ENCODE data around the gene ANKRD1.

ANKRD1 gene

DNA sequence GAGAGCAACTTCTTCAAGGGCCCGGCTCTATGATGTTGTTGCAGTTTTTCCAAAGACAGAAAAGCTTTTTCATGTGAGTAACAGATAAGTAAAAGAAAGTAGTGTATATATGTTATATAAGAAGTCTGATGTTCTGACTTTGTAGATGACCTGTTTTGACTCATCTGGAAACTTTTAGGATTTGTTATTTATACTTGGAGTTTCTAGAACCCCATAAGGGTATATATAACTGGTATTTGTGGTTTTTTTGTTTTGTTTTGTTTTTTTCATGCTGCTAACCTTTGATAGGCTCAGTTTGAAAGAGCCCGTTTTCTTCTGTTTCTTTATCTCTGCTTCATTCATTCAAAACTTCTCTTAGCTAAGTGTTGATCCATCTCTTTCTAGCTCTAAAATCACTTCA lies 41.8 kb downstream of the ANKRD1 start:
- CTCF ChIA-PET, result interaction anchor here (0.7 to 2.5 kb wide), 12 partner anchors 11 to 756 kb away, joined by 3 to 19 read pairs (median 4); no protein-coding TSS in a partner anchor
- Mint-ChIP-seq H3K4me3 (no peak overlapping the region), H3K9me3 (no peaks in the 10 kb centered on the region), H3K27me3 (no peaks in the 10 kb centered on the region), H3K36me3 (peaks cover 24% of the 10 kb centered on the region), H3K27ac (no peak overlapping the region), H3K4me1 (peaks cover 5% of the 10 kb centered on the region)
- no peak for DNase-seq

DNA sequence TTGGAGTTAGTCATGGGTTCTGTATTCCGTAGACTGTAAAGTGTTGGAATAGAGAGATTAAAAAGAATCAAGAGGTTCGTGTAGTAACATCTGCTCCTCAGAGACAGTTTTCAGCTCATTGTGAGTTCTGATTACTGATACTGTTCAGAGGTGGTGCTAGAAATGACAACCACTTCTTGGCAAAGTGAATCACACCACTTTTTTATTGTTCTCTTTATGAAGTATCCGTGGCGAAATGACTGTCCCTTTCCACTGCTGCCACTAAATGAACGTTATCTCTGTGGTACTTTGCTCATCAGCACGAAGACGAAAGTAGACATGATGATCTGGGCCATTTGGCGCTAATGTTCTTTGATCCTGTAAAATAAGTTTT lies 48.3 kb downstream of the ANKRD1 start:
- peaks cover 1% of the 10 kb centered on the region for H3K9me3 Mint-ChIP-seq
- no peak for DNase-seq
- peaks cover 10% of the 10 kb centered on the region for H3K36me3 Mint-ChIP-seq
- CTCF ChIA-PET, result interaction anchor here (3.4 kb wide), 1 partner anchor 123 kb away, joined by 16 read pairs; no protein-coding TSS in a partner anchor
- peak overlapping the region; percentile 85 for H3K27ac Mint-ChIP-seq
- peaks cover 41% of the 10 kb centered on the region for H3K4me1 Mint-ChIP-seq
- H3K4me3 Mint-ChIP-seq, result peak overlapping the region; percentile 94
- H3K27me3 Mint-ChIP-seq, result peaks cover 15% of the 10 kb centered on the region

DNA sequence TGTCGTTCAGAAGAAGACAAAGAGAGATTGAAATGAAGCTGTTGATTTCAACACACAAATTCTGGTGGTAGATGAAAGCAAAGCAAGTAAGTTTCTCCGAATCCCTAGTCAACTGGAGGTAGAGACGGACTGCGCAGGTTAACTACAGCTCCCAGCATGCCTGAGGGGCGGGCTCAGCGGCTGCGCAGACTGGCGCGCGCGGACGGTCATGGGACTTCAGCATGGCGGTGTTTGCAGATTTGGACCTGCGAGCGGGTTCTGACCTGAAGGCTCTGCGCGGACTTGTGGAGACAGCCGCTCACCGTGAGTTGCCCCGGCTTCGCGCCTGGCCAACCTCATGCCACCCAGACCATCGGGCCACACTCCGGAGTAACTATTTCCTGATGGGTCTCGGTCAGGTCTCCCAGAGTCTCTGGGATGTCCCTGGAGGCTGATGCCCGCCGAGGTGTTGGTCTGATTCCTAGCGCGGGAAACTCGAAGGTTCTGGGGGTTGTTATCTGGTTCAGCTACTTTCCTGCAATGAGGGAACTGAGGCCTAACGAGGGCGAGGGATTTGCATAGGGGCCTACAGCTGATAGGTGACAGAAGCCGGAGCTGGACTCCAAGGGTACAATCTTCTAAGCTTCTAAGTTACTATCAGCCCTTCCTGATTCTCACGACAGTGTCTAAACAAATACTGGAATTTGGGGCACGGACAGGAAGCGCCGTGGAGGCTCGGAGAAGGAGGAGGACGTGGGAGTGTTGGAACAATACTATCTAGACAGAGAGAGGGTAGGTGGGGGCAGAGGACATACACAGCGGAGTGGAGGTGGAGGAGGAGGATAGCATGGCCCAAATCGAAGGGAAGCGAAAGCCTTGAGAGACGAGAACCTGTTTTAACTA lies 48.9 kb downstream of the ANKRD1 start, which contains the start of gene RPP30:
Gene RPP30 (plus strand): TSS at position 209 of the 882 bp plus-strand sequence. CDS start 13 bp downstream, at position 222.
- CTCF ChIA-PET, result interaction anchor here (0.7 to 3.4 kb wide), 7 partner anchors 8 to 122 kb away, joined by 3 to 16 read pairs (median 3); partner anchors contain the start of gene HTR7
- peak within 1 kb of the TSS; percentile 85 for H3K27ac Mint-ChIP-seq

DNA sequence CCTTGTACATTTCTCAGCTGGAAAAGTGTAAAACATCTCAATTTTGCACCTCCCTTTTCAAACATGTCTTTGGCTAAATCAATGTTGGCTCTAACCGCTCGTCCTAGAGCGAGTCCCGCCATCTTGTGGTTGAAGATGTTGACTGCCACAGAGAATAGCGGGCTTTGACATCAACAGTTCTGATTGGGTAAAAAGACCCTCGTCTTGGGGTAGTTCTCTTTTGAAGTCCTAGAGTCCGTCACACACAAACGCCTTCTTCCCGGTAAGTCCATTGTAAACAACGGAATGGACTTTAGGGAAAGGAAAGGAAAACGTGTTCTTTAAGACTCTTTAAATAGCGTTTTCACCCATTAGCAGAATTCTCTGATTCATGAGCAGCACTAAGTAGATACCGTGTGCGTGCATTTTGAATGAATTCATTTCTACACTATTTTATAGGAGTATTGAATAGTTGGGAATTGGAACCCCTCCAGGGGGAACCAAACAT lies 49.6 kb downstream of the ANKRD1 start:
- peak overlapping the region; percentile 85 for H3K27ac Mint-ChIP-seq

More for the DNA sequence above, 48.9 kb downstream of the ANKRD1 start, which contains the start of gene RPP30:
- DNase-seq, result peak; percentile 88
- Mint-ChIP-seq H3K4me1 (peaks cover 41% of the 10 kb centered on the region), H3K36me3 (peaks cover 10% of the 10 kb centered on the region), H3K4me3 (peak within 1 kb of the TSS; percentile 94), H3K27me3 (peaks cover 17% of the 10 kb centered on the region), H3K9me3 (peaks cover 1% of the 10 kb centered on the region)

DNA sequence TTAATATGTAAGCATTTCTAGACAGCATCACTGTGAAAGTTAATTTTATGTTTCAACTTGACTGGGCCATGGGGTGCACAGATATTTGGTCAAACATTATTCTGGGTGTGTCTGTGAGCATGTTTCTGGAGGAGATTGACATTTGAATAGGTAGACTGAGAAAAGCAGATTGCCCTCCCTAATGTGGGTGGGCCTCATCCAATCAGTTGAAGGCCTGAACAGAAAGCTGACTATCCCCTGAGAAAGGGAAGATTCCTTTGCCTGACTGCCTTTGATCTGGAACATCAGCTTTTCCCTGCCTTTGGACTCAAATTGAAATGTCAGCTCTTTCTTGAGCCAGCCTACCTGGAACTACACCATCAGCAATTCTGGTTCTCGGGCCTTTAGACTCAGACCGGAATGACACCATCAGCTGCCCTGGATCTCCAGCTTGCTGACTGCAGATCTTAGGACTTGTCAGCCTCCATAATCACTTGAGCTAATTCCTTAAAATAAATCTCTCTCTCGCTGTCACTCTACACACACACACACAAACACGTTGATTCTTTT lies 54.8 kb downstream of the ANKRD1 start:
- Mint-ChIP-seq H3K36me3 (no peaks in the 10 kb centered on the region), H3K27ac (no peak overlapping the region), H3K4me1 (peaks cover 9% of the 10 kb centered on the region), H3K9me3 (peaks cover 1% of the 10 kb centered on the region), H3K4me3 (no peak overlapping the region), H3K27me3 (peaks cover 48% of the 10 kb centered on the region)
- CTCF ChIA-PET, result interaction anchor here (0.7 to 2.0 kb wide), 7 partner anchors 9 to 1077 kb away, joined by 3 to 7 read pairs (median 5); no protein-coding TSS in a partner anchor
- no peak for DNase-seq

More for the DNA sequence above, 49.6 kb downstream of the ANKRD1 start:
- Mint-ChIP-seq H3K36me3 (peaks cover 6% of the 10 kb centered on the region), H3K4me1 (peaks cover 41% of the 10 kb centered on the region), H3K4me3 (peak overlapping the region; percentile 94), H3K27me3 (peaks cover 23% of the 10 kb centered on the region), H3K9me3 (peaks cover 1% of the 10 kb centered on the region)
- peak; percentile 66 for DNase-seq
- CTCF ChIA-PET, result interaction anchor here (0.7 to 3.4 kb wide), 10 partner anchors 8 to 122 kb away, joined by 3 to 16 read pairs (median 3); partner anchors contain the start of gene HTR7

DNA sequence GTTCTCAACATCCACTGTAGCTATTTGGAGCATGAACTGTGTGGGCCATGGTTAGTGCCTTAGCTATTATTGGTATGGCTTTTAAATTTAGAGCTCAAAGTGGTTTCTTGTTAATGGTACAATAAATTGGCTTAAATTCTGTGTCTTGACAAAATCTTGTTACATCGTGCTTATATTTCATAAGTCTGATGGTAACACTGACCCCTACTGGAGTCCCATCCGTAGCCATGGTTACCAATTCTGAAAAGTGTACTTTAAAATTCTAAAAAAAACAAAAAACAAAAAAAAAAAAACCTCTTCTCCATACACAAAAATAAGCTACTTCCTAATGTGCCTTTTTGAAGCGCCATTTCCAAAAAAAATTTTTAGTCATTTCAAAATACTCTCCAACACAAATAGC lies 55.5 kb downstream of the ANKRD1 start:
- no peak for DNase-seq
- Mint-ChIP-seq H3K27ac (no peak overlapping the region), H3K27me3 (peaks cover 54% of the 10 kb centered on the region), H3K4me3 (no peak overlapping the region), H3K4me1 (peaks cover 2% of the 10 kb centered on the region), H3K36me3 (no peaks in the 10 kb centered on the region), H3K9me3 (peaks cover 1% of the 10 kb centered on the region)
- CTCF ChIA-PET, result interaction anchor here (0.7 to 4.5 kb wide), 10 partner anchors 9 to 1076 kb away, joined by 3 to 34 read pairs (median 5); no protein-coding TSS in a partner anchor

DNA sequence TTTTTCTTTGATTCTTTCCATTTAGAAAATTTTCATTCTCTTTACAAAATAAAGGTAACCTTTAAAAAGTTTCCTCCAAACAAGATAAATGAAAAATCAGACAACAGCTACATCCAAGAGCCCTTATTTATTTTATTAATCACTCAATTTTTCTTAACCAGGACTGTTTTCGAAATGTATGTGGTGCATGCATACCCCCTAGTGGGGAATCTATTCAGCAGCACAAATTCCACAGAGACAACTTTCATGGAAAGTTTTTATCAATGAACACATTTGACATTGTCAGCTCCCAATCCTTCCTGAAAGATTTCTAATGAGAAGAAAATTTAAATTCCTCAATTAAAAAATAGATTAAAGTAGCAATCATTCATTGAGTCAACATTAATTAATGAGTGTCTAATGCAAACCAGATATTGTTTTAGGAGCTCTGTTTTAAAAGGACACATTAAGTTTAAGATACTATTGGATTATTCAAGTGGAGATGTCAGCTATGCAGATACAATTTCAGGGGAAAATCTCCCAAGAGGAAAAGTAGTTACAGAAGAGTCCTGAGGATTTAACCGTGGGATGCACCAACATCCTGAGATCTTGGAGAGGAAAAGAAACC lies 57.9 kb downstream of the ANKRD1 start:
- DNase-seq, result no peak
- H3K4me1 Mint-ChIP-seq, result peaks cover 4% of the 10 kb centered on the region
- CTCF ChIA-PET, result interaction anchor here (0.6 to 4.5 kb wide), 5 partner anchors 8 to 715 kb away, joined by 3 to 34 read pairs (median 3); no protein-coding TSS in a partner anchor
- no peaks in the 10 kb centered on the region for H3K36me3 Mint-ChIP-seq
- H3K4me3 Mint-ChIP-seq, result no peak overlapping the region
- H3K27ac Mint-ChIP-seq, result no peak overlapping the region
- H3K27me3 Mint-ChIP-seq, result peaks cover 66% of the 10 kb centered on the region
- H3K9me3 Mint-ChIP-seq, result no peaks in the 10 kb centered on the region

Data from activated naive CD4-positive, alpha-beta T cell treated with anti-CD3 and anti-CD28 coated beads, Interleukin-2, amount 10 ng/mL, durations not matched to agents 7 days and 5 days (primary cell).